ENCODE results near the gene IPO5.
"Not testable (repeated sequence)": the region's sequence is repeated elsewhere in the genome, so short reads cannot be mapped to it uniquely, and the experiment has no call there.

Gene IPO5

DNA sequence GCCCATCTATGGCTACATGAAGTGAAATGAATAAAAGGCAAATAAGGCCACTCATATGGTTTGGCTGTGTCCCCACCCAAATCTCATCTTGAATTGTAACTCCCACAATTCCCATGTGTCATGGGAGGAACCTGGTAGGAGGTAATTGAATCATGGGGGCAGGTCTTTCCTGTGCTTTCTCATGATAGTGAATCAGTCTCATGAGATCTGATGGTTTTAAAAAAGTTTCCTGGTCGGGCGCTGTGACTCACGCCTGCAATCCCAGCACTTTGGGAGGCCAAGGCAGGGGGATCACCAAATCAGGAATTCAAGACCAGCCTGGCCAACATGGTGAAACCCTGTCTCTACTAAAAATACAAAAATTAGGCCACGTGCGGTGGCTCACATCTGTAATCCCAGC is 4.2 kb upstream of the IPO5 start:
- DNase-seq (ENCODE audit: low spot score) = not testable (repeated sequence)

- no peak for DNase-seq (ENCODE audit: low spot score)
Measured at GRCh38 chr13:97951376-97951775, 2.1 kb upstream of the IPO5 start.

GRCh38 chr13:97952831-97953230 is 644 bp upstream of the IPO5 start:
- not testable (repeated sequence) for DNase-seq (ENCODE audit: low spot score)

DNA sequence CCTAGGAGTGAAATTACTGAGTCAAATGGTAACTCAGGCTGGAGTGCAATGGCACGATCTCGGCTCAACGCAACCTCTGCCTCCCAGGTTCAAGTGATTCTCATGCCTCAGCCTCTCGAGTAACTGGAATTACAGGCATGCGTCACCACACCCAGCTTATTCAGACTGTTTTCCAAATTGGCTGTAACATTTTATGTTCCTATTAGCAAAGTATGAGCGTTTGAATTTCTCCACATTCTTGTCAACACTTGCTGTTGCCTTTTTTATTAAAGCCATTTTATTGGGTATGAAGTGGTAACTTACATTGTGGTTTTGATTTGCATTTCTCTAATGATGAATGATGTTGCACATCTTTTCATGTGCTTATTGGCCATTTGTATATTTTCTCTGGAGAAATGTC is 7.9 kb downstream of the IPO5 start:
- no peak for DNase-seq (ENCODE audit: low spot score)

DNA sequence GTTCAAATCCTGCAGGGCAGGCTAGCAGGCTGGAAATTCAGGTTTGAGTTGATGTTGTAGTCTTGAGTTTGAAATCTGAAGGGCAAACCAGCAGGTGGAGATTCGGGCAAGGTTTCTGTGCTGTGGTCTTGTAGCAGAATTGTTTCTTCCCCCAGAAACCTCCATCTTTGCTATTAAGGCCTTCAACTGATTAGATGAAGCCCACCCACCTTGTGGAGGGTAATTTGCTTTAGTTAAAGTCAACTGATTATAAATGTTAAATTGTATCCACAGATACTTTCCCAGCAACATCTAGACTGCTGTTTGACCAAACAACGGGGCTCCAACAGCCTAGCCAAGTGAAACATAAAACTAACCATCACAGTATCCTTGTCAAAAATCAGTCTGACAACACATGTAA is 9.4 kb downstream of the IPO5 start:
- no peak for DNase-seq (ENCODE audit: low spot score)

GRCh38 chr13:97967226-97967625 is 13.8 kb downstream of the IPO5 start:
- no peak for DNase-seq (ENCODE audit: low spot score)

GRCh38 chr13:97967948-97968347 is 14.5 kb downstream of the IPO5 start:
- DNase-seq (ENCODE audit: low spot score) = no peak

GRCh38 chr13:97971519-97971918 is 18.0 kb downstream of the IPO5 start:
- no peak for DNase-seq (ENCODE audit: low spot score)

DNA sequence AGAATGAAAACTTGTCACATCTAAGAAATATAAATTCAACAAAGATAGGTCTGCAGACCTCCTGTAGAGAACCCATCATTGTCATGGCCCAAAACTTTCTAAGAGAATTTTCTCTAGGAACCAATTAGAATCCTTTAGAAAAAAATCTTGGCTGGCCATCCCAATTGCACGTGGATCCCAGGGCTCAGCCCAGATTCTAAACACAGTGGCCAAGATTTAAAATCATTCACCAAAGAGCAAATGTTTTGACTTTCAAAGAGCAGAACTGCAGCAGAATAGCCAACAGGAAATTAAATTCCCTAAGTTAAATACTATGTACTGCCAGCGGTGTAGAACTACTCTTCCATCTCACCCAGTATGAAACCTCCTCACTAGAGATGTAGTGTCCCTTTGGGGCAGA is 21.3 kb downstream of the IPO5 start:
- DNase-seq (ENCODE audit: low spot score) = no peak

DNA sequence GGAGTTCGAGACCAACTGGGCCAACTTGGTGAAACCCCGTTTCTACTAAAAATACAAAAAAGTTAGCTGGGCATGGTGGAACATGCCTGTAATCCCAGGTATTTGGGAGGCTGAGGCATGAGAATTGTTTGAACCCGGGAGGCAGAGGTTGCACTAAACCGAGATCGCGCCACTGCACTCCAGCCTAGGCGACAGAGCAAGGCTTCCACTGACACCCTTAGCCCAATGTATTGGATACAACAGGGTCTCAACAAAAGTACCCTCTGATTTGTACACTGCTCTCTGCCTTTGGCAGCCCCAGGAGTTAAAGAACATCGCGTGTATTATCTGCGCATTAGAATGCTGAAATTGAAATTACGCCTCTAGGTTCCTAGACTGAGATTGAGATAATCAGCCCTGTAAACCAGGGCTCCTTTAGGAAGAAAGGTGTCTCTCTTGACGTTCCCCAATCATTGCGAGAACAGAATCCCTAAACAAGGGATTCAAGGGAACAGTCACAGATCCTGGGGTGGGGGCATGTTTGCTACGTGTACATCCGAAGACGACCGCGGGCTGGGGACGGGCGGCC is 21.9 kb downstream of the IPO5 start:
- no peak for DNase-seq (ENCODE audit: low spot score)

DNA sequence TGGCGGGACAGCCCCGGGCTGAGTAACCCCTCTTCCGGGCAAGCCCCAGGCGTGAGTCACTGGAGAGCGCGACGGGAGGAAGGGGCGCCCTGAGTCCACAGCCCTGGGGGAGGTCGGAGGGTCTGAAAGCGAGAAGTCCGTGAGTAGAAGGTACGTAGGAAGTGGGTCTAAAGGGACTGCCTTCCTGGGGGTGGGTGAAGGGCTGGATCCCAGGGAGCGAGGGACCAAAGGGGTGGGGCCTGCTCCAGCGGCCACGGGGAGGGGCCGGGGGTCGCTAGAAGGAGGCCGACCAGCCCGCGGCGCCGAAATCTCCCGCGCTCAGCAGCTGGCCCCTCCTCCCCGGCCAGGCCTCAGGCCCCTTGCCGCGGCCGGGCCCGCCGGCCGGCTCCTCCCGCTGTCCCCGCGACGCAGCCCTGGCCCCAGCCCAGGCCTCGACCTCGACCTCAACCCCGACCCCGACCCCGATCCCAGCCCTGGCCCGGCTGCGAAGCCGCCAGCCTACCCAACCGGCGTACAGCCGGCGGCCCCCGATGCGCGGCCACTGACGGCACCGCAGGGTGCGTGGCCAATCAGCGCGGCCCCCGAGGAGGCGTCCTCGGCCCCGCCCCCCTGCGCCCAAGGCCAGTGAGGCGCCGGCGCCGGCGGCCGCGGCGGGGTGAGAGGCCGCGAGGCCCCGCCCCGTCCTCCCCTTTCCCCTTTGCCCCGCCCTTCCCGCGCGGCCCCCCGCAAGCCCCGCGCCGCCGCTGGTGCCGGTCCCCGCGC is 22.6 kb downstream of the IPO5 start:
- DNase-seq (ENCODE audit: low spot score) = peak; percentile 97

GRCh38 chr13:97976610-97977521 is 23.4 kb downstream of the IPO5 start:
- DNase-seq (ENCODE audit: low spot score) = peak; percentile 58

DNA sequence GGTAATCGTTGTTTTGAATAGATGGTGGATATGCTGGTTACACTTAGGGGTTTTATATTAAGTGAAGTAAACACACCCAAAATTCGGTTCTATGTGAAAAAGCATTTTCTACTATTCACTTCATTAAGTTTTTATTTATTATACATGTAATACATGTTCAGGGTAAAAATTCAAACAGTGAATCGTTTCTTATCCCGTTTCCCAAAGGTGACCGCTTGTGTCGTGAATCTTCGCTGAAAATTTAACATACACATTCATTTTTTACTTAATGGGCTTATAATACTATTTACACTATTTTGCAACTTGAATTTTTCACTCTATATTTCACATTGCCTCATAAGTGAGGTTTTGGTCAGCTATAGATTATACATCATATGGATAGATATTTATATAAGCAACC is 24.5 kb downstream of the IPO5 start:
- DNase-seq (ENCODE audit: low spot score) = no peak

GRCh38 chr13:97978651-97979050 is 25.2 kb downstream of the IPO5 start:
- no peak for DNase-seq (ENCODE audit: low spot score)

DNA sequence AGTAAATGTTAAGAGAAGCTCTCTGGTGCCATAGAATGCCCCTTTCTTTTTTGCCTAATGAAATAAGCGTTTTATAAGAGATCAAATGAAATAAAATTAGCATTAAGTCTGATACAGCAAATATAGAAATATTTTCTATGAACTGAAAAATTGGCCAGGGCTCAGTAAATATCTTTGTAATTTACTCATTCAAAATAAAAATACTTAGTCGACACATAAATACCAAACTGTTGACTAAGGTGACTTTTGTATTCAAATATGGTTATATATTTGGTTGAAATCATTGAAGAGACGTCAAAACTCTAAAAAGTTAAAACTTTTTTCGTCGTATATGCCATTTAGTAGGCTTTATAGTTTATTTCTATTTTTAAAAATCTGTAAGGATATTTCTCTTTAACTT is 25.6 kb downstream of the IPO5 start:
- DNase-seq (ENCODE audit: low spot score) = no peak

DNA sequence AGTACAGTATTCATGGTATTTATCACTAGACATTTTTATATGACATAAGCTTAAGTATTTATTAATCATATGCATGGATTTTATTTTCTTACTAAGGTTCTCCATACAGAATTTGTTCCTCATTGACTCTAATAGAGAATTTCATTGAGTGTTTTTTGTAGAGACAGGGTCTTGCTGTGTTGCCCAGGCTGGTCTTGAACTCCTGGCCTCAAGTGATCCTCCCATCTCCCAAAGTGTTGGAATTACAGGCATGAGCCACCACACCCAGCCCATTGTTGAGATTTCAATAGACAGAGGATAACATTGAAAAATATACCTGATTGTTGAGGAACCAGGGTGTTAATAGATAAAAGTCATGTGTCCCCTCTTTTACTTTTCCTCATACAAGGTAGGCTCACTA is 26.1 kb downstream of the IPO5 start:
- no peak for DNase-seq (ENCODE audit: low spot score)

GRCh38 chr13:97982286-97982685 is 28.8 kb downstream of the IPO5 start:
- no peak for DNase-seq (ENCODE audit: low spot score)

DNA sequence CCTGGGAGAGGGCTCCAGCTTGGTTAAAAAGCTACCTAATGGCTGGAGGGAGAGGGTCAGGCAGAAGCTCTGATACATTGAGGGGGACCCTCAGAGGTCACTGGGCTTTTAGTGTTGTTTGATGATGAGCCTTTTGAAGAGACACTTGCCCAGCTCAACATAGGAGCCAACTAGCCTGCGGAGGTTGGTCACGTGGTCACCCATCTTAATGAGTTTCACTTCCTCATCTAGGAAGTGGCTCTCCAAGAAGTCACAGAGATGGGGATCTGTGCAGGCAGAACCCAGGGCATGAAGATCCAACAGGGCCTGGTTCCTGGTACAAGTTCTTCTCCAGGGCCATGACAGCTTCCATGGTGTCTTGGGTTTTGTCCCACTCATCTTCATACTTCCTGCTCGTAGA is 33.4 kb downstream of the IPO5 start:
- peak; percentile 38 for DNase-seq (ENCODE audit: low spot score)

DNA sequence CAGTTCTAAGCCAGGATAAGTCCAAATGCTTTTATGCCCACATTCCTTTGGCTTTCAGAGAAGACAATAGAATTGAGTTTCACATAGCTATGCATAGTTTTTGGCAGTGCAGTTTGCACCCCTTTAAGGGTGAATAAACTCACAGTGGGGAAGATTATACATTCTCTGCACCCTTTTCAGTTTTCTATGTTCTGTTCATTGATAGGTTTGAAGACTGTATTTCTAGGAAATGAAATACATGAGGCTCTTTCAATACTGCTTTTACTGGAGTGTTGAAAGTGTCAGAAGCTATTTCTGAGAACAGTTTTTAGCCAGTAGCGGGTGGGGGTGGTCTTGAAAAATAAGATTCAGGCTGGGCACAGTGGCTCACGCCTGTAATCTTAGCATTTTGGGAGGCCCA is 46.2 kb downstream of the IPO5 start:
- no peak for DNase-seq (ENCODE audit: low spot score)

- DNase-seq (ENCODE audit: low spot score) = no peak
Measured at GRCh38 chr13:98004107-98004506, 50.6 kb downstream of the IPO5 start.

DNA sequence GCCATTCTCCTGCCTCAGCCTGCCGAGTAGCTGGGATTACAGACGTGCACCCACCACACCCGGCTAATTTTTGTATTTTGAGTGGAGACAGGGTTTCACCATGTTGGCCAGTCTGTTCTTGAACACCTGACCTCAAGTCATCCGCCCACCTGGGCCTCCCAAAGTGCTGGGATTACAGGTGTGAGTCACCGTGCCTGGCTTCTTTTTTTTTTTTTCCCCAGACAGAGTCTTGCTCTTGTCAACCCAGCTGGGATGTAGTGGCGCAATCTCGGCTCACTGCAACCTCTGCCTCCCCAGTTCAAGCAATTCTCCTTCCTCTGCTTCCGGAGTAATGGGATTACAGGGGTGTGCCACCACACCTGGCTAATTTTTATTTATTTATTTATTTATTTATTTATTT is 51.5 kb downstream of the IPO5 start:
- not testable (repeated sequence) for DNase-seq (ENCODE audit: low spot score)

DNA sequence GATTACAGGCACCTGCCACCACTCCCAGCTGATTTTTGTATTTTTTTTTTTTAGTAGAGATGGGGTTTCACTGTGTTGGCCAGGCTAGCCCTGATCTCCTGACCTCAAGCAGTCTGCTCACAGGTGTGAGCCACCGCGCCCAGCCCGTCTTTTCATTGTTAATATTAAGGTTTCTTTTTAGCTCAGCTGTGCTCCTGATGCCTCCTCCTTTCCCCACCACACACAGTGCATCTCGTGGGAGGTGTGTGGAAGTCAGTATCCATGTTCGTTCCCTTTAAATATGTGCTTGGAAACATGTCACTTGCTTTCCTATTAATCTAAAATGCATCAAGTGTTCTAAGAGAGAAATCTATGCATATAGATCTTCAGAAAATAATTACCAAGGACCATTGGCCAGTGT is 53.5 kb downstream of the IPO5 start:
- no peak for DNase-seq (ENCODE audit: low spot score)

- DNase-seq (ENCODE audit: low spot score) = no peak
Measured at GRCh38 chr13:98013241-98013640, 59.8 kb downstream of the IPO5 start.

Measured in germinal center (tissue), 1 donor.